ENCODE results near the gene KRTAP19-6.
"Not testable (repeated sequence)": the region's sequence is repeated elsewhere in the genome, so short reads cannot be mapped to it uniquely, and the experiment has no call there.

Gene KRTAP19-6

DNA sequence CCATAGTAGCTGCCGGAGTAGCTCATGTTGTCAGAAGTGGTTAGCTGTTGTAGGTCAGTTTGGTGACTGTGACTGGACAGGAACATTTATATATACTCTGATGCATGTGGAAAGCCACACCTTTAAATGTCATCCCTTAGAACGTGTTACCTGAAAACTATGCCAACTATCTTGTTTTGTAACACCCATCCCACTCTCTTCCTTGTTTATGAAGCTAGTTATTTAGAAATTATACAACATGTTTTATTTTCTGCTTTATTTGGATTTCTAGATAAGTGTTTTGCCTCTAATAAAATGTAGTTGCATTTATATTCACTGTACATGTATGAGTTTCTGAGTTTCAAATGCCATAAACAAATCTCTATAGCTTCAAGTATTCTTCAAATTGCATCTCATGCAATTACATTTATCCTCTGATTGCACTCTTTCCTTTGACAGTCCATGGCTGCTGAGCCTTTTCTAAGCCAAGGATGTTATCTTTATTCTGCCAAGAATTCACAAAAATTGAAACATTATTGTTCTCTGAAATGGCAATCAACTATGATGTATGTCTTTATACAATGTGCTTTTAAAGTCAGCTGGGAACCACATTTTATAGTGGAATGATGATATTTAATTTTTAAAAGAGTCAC lies 19.7 kb upstream of the KRTAP19-6 start, which contains the start of gene KRTAP19-7:
KRTAP19-7 (minus strand) TSS at position 51 of the 632 bp plus-strand sequence; CDS start at position 26, 25 bp downstream.
- H3K9ac ChIP-seq (ENCODE audit: low read depth in 1 of 2, low read length in 2 of 2): no peak within 1 kb of the TSS
- H3K4me3 ChIP-seq (ENCODE audit: low read depth in 1 of 2, low read length in 2 of 2): no peak within 1 kb of the TSS
- H3K9me3 ChIP-seq (ENCODE audit: control insufficient read depth in 1 of 2, low read length in 2 of 2): no peaks in the 10 kb centered on the region
- H3K36me3 ChIP-seq (ENCODE audit: control insufficient read depth in 1 of 2, insufficient read depth in 2 of 2, low read length in 2 of 2): no peaks in the 10 kb centered on the region
- no peaks in the 10 kb centered on the region for H3K27me3 ChIP-seq (ENCODE audit: control insufficient read depth in 1 of 2, insufficient read depth in 2 of 2, low read length in 2 of 2)
- no peaks in the 10 kb centered on the region for H3K4me1 ChIP-seq (ENCODE audit: control insufficient read depth in 1 of 2, insufficient read depth in 2 of 2, low read length in 2 of 2)
- H3K27ac ChIP-seq (ENCODE audit: low read depth, low read length): no peak within 1 kb of the TSS

DNA sequence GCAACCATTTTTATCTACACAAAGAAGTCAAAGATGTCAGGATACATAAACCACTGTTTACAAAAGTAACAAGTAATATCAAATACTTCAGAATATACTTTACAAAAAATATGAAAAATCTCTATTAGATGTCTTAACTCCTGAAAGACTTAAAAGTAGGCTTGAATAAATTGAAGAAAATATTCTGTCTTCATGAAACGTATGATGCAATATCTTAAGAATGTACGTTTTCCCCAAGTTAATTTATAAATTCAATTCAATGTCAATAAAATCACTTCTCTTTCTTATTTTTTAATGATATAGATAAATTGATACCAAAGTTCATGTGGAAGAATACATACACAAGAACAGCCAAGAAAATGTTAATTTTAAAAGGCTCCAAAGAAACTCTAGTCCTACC lies 13.4 kb upstream of the KRTAP19-6 start:
- Histone ChIP-seq H3K36me3 (ENCODE audit: control insufficient read depth in 1 of 2, insufficient read depth in 2 of 2, low read length in 2 of 2) (no peaks in the 10 kb centered on the region), H3K4me1 (ENCODE audit: control insufficient read depth in 1 of 2, insufficient read depth in 2 of 2, low read length in 2 of 2) (no peaks in the 10 kb centered on the region), H3K27ac (ENCODE audit: low read depth, low read length) (no peak overlapping the region)

DNA sequence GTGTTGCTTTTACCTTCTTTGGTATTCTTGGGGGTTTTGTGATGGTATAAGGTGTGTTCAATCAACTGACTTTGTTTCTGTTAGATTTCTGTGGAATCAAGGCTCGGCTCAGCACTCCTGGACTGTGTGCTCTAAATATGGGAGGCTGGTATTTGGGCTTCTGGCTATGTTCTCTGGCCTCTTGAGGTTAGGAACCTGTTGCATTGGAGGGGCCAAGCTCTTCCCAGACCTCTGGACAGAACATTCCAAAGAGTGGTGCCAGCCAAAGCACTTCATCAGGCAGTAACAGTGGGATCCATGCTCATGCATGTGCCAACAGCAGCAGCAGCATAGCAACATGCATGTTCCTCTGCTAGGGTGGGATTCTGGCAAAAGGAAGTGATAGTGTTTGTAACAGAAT lies 11.1 kb upstream of the KRTAP19-6 start:
- H3K4me3 ChIP-seq (ENCODE audit: low read depth in 1 of 2, low read length in 2 of 2): no peak overlapping the region
- no peak overlapping the region for H3K9ac ChIP-seq (ENCODE audit: low read depth in 1 of 2, low read length in 2 of 2)
- no peak overlapping the region for H3K27ac ChIP-seq (ENCODE audit: low read depth, low read length)
- H3K36me3 ChIP-seq (ENCODE audit: control insufficient read depth in 1 of 2, insufficient read depth in 2 of 2, low read length in 2 of 2): no peaks in the 10 kb centered on the region
- H3K9me3 ChIP-seq (ENCODE audit: control insufficient read depth in 1 of 2, low read length in 2 of 2): peaks cover 0 to 28% of the 10 kb centered on the region in 2 donors
- no peaks in the 10 kb centered on the region for H3K4me1 ChIP-seq (ENCODE audit: control insufficient read depth in 1 of 2, insufficient read depth in 2 of 2, low read length in 2 of 2)
- H3K27me3 ChIP-seq (ENCODE audit: control insufficient read depth in 1 of 2, insufficient read depth in 2 of 2, low read length in 2 of 2): no peaks in the 10 kb centered on the region

More for the DNA sequence above, 13.4 kb upstream of the KRTAP19-6 start:
- no peak overlapping the region for H3K4me3 ChIP-seq (ENCODE audit: low read depth in 1 of 2, low read length in 2 of 2)
- no peak overlapping the region for H3K9ac ChIP-seq (ENCODE audit: low read depth in 1 of 2, low read length in 2 of 2)
- H3K27me3 ChIP-seq (ENCODE audit: control insufficient read depth in 1 of 2, insufficient read depth in 2 of 2, low read length in 2 of 2): no peaks in the 10 kb centered on the region
- peaks cover 0 to 15% of the 10 kb centered on the region in 2 donors for H3K9me3 ChIP-seq (ENCODE audit: control insufficient read depth in 1 of 2, low read length in 2 of 2)

DNA sequence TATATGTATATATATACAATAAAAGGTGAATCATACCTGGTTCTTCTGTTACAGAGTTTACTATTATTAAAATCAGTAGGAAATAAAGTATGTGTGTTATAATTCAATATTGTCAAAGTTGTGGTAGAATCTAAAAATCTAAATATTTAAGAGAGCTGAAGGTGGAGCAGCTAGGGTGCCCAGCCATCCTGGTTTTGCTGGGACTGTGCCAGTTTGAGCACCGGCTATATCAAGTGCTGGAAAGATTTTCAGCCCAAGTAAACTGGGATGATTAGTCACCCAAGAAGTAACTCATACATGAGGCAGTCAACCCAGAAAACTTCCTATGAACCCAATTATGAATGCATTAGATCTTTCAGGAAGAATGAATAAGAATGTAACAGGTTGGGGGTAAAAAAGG lies 22.8 kb downstream of the KRTAP19-6 start:
- peaks cover 2 to 5% of the 10 kb centered on the region in 2 donors for H3K9me3 ChIP-seq (ENCODE audit: control insufficient read depth in 1 of 2, low read length in 2 of 2)
- H3K9ac ChIP-seq (ENCODE audit: low read depth in 1 of 2, low read length in 2 of 2): no peak overlapping the region
- no peak overlapping the region for H3K27ac ChIP-seq (ENCODE audit: low read depth, low read length)
- H3K4me3 ChIP-seq (ENCODE audit: low read depth in 1 of 2, low read length in 2 of 2): no peak overlapping the region
- H3K4me1 ChIP-seq (ENCODE audit: control insufficient read depth in 1 of 2, insufficient read depth in 2 of 2, low read length in 2 of 2): no peaks in the 10 kb centered on the region
- no peaks in the 10 kb centered on the region for H3K27me3 ChIP-seq (ENCODE audit: control insufficient read depth in 1 of 2, insufficient read depth in 2 of 2, low read length in 2 of 2)
- H3K36me3 ChIP-seq (ENCODE audit: control insufficient read depth in 1 of 2, insufficient read depth in 2 of 2, low read length in 2 of 2): no peaks in the 10 kb centered on the region

DNA sequence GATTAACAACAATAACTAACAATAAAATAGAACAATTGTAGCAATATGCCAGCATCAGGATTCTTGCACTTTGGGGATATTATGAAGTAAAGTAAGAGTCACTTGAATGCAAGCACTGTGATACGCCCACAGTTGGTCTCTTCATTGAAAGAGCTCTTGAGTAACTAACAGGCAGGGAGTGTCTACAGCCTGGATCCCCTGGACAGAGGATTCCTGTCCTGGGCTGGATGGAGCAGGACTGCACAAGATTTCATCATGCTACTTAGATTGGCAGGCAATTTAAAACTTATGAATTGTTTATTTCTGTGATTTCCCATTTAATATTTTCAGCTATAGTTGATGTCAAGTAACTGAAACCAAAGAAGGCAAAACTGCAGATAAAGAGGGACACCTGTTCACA lies 26.0 kb downstream of the KRTAP19-6 start:
- Histone ChIP-seq H3K27me3 (ENCODE audit: control insufficient read depth in 1 of 2, insufficient read depth in 2 of 2, low read length in 2 of 2) (no peaks in the 10 kb centered on the region), H3K4me3 (ENCODE audit: low read depth in 1 of 2, low read length in 2 of 2) (no peak overlapping the region), H3K36me3 (ENCODE audit: control insufficient read depth in 1 of 2, insufficient read depth in 2 of 2, low read length in 2 of 2) (no peaks in the 10 kb centered on the region), H3K4me1 (ENCODE audit: control insufficient read depth in 1 of 2, insufficient read depth in 2 of 2, low read length in 2 of 2) (no peaks in the 10 kb centered on the region), H3K27ac (ENCODE audit: low read depth, low read length) (no peak overlapping the region), H3K9ac (ENCODE audit: low read depth in 1 of 2, low read length in 2 of 2) (no peak overlapping the region), H3K9me3 (ENCODE audit: control insufficient read depth in 1 of 2, low read length in 2 of 2) (peaks cover 0 to 2% of the 10 kb centered on the region in 2 donors)

DNA sequence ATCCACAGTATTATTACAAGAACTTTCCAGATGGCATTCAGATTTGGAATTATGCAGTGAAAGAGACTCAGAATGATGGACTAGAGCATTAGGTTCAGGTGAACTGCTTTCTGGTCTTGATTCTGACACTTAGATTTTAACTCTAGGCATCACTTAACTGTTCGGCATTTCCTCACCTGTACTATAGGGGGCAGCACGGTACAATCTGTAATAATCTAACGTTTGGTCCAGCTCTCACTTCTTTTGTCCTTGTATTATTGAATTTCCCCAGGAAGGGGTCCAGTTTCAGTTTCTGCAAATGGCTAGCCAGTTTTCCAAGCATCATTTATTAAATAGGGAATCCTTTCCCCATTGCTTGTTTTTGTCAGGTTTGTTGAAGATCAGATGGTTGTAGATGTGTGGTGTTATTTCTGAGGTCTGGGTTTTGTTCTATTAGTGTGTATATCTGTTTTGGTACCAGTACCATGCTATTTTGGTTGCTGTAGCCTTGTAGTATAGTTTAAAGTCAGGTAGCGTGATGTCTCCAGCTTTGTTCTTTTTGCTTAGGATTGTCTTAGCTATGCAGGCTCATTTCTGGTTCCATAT lies 36.0 kb downstream of the KRTAP19-6 start:
- not testable (repeated sequence) for H3K27ac ChIP-seq (ENCODE audit: low read depth, low read length); H3K36me3 ChIP-seq (ENCODE audit: control insufficient read depth in 1 of 2, insufficient read depth in 2 of 2, low read length in 2 of 2); H3K4me1 ChIP-seq (ENCODE audit: control insufficient read depth in 1 of 2, insufficient read depth in 2 of 2, low read length in 2 of 2); H3K9me3 ChIP-seq (ENCODE audit: control insufficient read depth in 1 of 2, low read length in 2 of 2); H3K4me3 ChIP-seq (ENCODE audit: low read depth in 1 of 2, low read length in 2 of 2); H3K27me3 ChIP-seq (ENCODE audit: control insufficient read depth in 1 of 2, insufficient read depth in 2 of 2, low read length in 2 of 2); H3K9ac ChIP-seq (ENCODE audit: low read depth in 1 of 2, low read length in 2 of 2)

DNA sequence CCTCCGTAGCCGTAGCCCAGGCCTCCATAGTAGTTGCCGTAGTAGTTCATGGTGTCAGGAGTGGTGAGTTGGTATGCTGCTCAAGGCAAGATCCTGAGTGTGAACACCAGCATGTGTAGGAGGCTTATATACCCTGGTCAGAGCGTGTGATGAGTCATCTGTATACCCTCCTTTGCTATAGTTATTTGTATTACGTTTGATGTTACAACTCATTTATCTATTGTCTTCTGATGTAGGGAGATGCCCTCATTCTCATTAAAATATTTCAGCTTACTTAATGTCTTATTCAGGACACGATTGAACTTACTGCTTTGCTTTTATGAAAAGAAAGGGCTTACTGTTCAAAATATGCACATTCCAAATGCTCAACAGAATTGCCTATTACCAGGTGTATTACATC lies 39.6 kb downstream of the KRTAP19-6 start, which contains the start of gene KRTAP19-5:
KRTAP19-5 (minus strand) TSS at position 101 of the 400 bp plus-strand sequence; CDS start at position 50, 51 bp downstream.
- Histone ChIP-seq H3K36me3 (ENCODE audit: control insufficient read depth in 1 of 2, insufficient read depth in 2 of 2, low read length in 2 of 2) (no peaks in the 10 kb centered on the region), H3K4me3 (ENCODE audit: low read depth in 1 of 2, low read length in 2 of 2) (no peak within 1 kb of the TSS)

GRCh38 chr21:30497065-30497464 lies 44.6 kb downstream of the KRTAP19-6 start, which contains the start of gene KRTAP19-4:
Gene KRTAP19-4, minus strand, starts transcription at chr21:30497165. Its CDS starts 55 bp downstream, at chr21:30497110.
- no peak within 1 kb of the TSS for H3K27ac ChIP-seq (ENCODE audit: low read depth, low read length)
- no peaks in the 10 kb centered on the region for H3K9me3 ChIP-seq (ENCODE audit: control insufficient read depth in 1 of 2, low read length in 2 of 2)
- H3K36me3 ChIP-seq (ENCODE audit: control insufficient read depth in 1 of 2, insufficient read depth in 2 of 2, low read length in 2 of 2): no peaks in the 10 kb centered on the region

More for the DNA sequence above, 39.6 kb downstream of the KRTAP19-6 start, which contains the start of gene KRTAP19-5:
- Histone ChIP-seq H3K9me3 (ENCODE audit: control insufficient read depth in 1 of 2, low read length in 2 of 2) (no peaks in the 10 kb centered on the region), H3K27ac (ENCODE audit: low read depth, low read length) (no peak within 1 kb of the TSS), H3K27me3 (ENCODE audit: control insufficient read depth in 1 of 2, insufficient read depth in 2 of 2, low read length in 2 of 2) (no peaks in the 10 kb centered on the region), H3K4me1 (ENCODE audit: control insufficient read depth in 1 of 2, insufficient read depth in 2 of 2, low read length in 2 of 2) (no peaks in the 10 kb centered on the region), H3K9ac (ENCODE audit: low read depth in 1 of 2, low read length in 2 of 2) (no peak within 1 kb of the TSS)

GRCh38 chr21:30491963-30492428 lies 49.7 kb downstream of the KRTAP19-6 start, which contains the start of gene KRTAP19-3:
Gene KRTAP19-3, minus strand, starts transcription at chr21:30492013. Its CDS starts 56 bp downstream, at chr21:30491957.
- Histone ChIP-seq H3K36me3 (ENCODE audit: control insufficient read depth in 1 of 2, insufficient read depth in 2 of 2, low read length in 2 of 2) (no peaks in the 10 kb centered on the region), H3K27ac (ENCODE audit: low read depth, low read length) (no peak within 1 kb of the TSS), H3K27me3 (ENCODE audit: control insufficient read depth in 1 of 2, insufficient read depth in 2 of 2, low read length in 2 of 2) (no peaks in the 10 kb centered on the region), H3K9me3 (ENCODE audit: control insufficient read depth in 1 of 2, low read length in 2 of 2) (peaks cover 4 to 8% of the 10 kb centered on the region in 2 donors), H3K9ac (ENCODE audit: low read depth in 1 of 2, low read length in 2 of 2) (no peak within 1 kb of the TSS), H3K4me3 (ENCODE audit: low read depth in 1 of 2, low read length in 2 of 2) (no peak within 1 kb of the TSS), H3K4me1 (ENCODE audit: control insufficient read depth in 1 of 2, insufficient read depth in 2 of 2, low read length in 2 of 2) (no peaks in the 10 kb centered on the region)

More at GRCh38 chr21:30497065-30497464, 44.6 kb downstream of the KRTAP19-6 start, which contains the start of gene KRTAP19-4:
- Histone ChIP-seq H3K4me3 (ENCODE audit: low read depth in 1 of 2, low read length in 2 of 2) (no peak within 1 kb of the TSS), H3K9ac (ENCODE audit: low read depth in 1 of 2, low read length in 2 of 2) (no peak within 1 kb of the TSS), H3K4me1 (ENCODE audit: control insufficient read depth in 1 of 2, insufficient read depth in 2 of 2, low read length in 2 of 2) (no peaks in the 10 kb centered on the region), H3K27me3 (ENCODE audit: control insufficient read depth in 1 of 2, insufficient read depth in 2 of 2, low read length in 2 of 2) (no peaks in the 10 kb centered on the region)

All from duodenal mucosa (tissue), 2 donors.